Neural cell (in vitro differentiated cells): ENCODE results near the gene MAP3K14. TPM values are rescaled to one million over a fixed set of nuclear protein-coding genes. Genes with fewer than 3 reads are reported as not detected.

Experiments used
- H2AFZ ChIP-seq: fragments of 200-600, 300-800 bp; sonication (generic), shearing (Covaris generic); 2 replicates; pipeline ENCODE4 v1.6.0; 2014; ENCODE audit warnings: low read depth, mild to moderate bottlenecking, antibody characterized with exemption, low read length, moderate library complexity
- H3F3A ChIP-seq: fragments of 200-600 bp; shearing (Covaris generic); 2 replicates; pipeline ENCODE4 v1.6.1; 2016; ENCODE audit warnings: mild to moderate bottlenecking, moderate library complexity, mixed read lengths, antibody characterized with exemption, low read length; ENCODE audit not compliant: insufficient read depth, poor library complexity, severe bottlenecking
- H3K27ac ChIP-seq: fragments of 200-600, 300-800 bp; sonication (generic), shearing (Covaris generic); 2 replicates; pipeline ENCODE4 v1.5.1; 2014; ENCODE audit warnings: mild to moderate bottlenecking, low read length, moderate library complexity
- H3K27me3 ChIP-seq: fragments of 300-800, 200-600 bp; sonication (generic), shearing (Covaris generic); 2 replicates; pipeline ENCODE4 v1.6.0; 2014; ENCODE audit warnings: mild to moderate bottlenecking, low read depth, low read length, moderate library complexity; ENCODE audit not compliant: insufficient read depth
- H3K36me3 ChIP-seq: fragments of 300-800, 200-600 bp; sonication (generic), shearing (Covaris generic); 2 replicates; pipeline ENCODE4 v1.5.1; 2014; ENCODE audit warnings: mild to moderate bottlenecking, antibody characterized with exemption, low read length, moderate library complexity; ENCODE audit not compliant: insufficient read depth
- H3K4me2 ChIP-seq: fragments of 300-800, 200-600 bp; sonication (generic), shearing (Covaris generic); 2 replicates; pipeline ENCODE4 v1.6.0; 2014; ENCODE audit warnings: mild to moderate bottlenecking, low read length
- H3K4me3 ChIP-seq: fragments of 300-800, 200-600 bp; sonication (generic), shearing (Covaris generic); 2 replicates; pipeline ENCODE4 v1.5.1; 2014; ENCODE audit warnings: mild to moderate bottlenecking, low read length, moderate library complexity
- H3K79me2 ChIP-seq: fragments of 200-600 bp; shearing (Covaris generic); replicated peaks from 2 replicates; pipeline ENCODE4 v1.6.0; 2014; ENCODE audit warnings: mild to moderate bottlenecking, low read length, moderate library complexity; ENCODE audit not compliant: insufficient read depth
- H3K9ac ChIP-seq: fragments of 300-800, 200-600 bp; sonication (generic), shearing (Covaris generic); 2 replicates; pipeline ENCODE4 v1.6.1; 2016; ENCODE audit warnings: mild to moderate bottlenecking, low read length, mixed read lengths
- H3K9me2 ChIP-seq: fragments of 200-600 bp; shearing (Covaris generic); 2 replicates; pipeline ENCODE4 v1.6.1; 2016; ENCODE audit warnings: mild to moderate bottlenecking, low read length, mixed read lengths; ENCODE audit not compliant: insufficient read depth
- H3K9me3 ChIP-seq: fragments of 200-600, 300-800 bp; sonication (generic), shearing (Covaris generic); 2 replicates; pipeline ENCODE4 v1.6.1; 2016; ENCODE audit warnings: mild to moderate bottlenecking, mixed run types, low read length, moderate library complexity, mixed read lengths
- H4K20me1 ChIP-seq: fragments of 200-600 bp; shearing (Covaris generic); 2 replicates; pipeline ENCODE4 v1.6.1; 2016; ENCODE audit warnings: mild to moderate bottlenecking, mixed run types; ENCODE audit not compliant: insufficient read depth
- EP300 ChIP-seq: fragments of 450-650 bp; conservative IDR thresholded peaks from 2 replicates; pipeline ENCODE4 v1.6.1; 2014; ENCODE audit warnings: antibody characterized with exemption, mild to moderate bottlenecking, moderate library complexity; ENCODE audit not compliant: poor library complexity, severe bottlenecking
- EZH2 ChIP-seq: fragments of 200-600, 300-800 bp; shearing (Covaris generic), sonication (generic); IDR thresholded peaks from 2 replicates; pipeline ENCODE4 v1.6.1; 2014; ENCODE audit warnings: antibody characterized with exemption, low read length, borderline replicate concordance, mild to moderate bottlenecking; ENCODE audit not compliant: insufficient read depth, poor library complexity, severe bottlenecking
- MXI1 ChIP-seq: fragments of 450-650 bp; conservative IDR thresholded peaks from 2 replicates; pipeline ENCODE4 v1.6.1; 2014; ENCODE audit warnings: antibody characterized with exemption, mild to moderate bottlenecking; ENCODE audit not compliant: poor library complexity, severe bottlenecking
- POLR2AphosphoS5 ChIP-seq: IDR thresholded peaks from 2 replicates; pipeline ENCODE4 v1.6.1; 2012
- RAD21 ChIP-seq: fragments of 450-650 bp; conservative IDR thresholded peaks from 2 replicates; pipeline ENCODE4 v1.6.1; 2014; ENCODE audit warnings: antibody characterized with exemption, mild to moderate bottlenecking, moderate library complexity
- REST ChIP-seq: IDR thresholded peaks from 2 replicates; pipeline ENCODE4 v1.6.1; 2012; ENCODE audit warnings: borderline replicate concordance
- SMC3 ChIP-seq: fragments of 450-650 bp; conservative IDR thresholded peaks from 2 replicates; pipeline ENCODE4 v1.6.1; 2014; ENCODE audit warnings: antibody characterized with exemption, mild to moderate bottlenecking, moderate library complexity; ENCODE audit not compliant: poor library complexity
- TAF1 ChIP-seq: IDR thresholded peaks from 2 replicates; pipeline ENCODE4 v1.6.1; 2012; ENCODE audit warnings: low read depth
- polyA plus RNA-seq: library from polyadenylated mRNA; depleted of rRNA; stranded (reverse); fragments of >200 nt; gene quantifications from 2 replicates; pipeline ENCODE4 v1.2.3, GENCODE V29; 2014
- TF ChIP-seq, protein P1 (sequence below): fragments of 450-650 bp; IDR thresholded peaks from 2 replicates; pipeline ENCODE4 v1.5.1; 2014; ENCODE audit warnings: antibody characterized with exemption, mild to moderate bottlenecking, moderate library complexity; ENCODE audit not compliant: poor library complexity, severe bottlenecking

Gene MAP3K14
- polyA plus RNA-seq, 1 donor from 2014 or later, result 6.7 TPM

DNA sequence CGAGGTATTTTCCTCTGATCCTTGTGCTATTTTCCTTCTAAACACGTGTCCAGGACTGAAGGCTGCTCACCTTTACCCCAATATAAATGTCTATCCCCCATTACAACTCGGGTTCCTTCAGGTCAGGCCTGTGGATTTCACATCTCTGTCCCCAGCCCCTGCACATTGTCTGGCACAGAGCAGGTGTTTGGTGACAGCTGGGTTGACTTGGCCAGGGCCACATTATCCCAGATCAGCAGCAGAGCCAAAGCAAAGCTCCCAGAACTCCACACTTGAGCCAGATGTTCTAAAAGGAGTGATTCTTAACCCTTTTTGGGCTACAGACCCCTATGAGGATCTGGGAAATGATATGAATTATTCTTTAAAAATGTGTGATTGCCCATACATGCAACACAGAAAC, 36.9 kb downstream of the MAP3K14 start:
- no peak for TF ChIP-seq REST
- TF ChIP-seq POLR2AphosphoS5, result no peak
- TF ChIP-seq, protein P1, sequence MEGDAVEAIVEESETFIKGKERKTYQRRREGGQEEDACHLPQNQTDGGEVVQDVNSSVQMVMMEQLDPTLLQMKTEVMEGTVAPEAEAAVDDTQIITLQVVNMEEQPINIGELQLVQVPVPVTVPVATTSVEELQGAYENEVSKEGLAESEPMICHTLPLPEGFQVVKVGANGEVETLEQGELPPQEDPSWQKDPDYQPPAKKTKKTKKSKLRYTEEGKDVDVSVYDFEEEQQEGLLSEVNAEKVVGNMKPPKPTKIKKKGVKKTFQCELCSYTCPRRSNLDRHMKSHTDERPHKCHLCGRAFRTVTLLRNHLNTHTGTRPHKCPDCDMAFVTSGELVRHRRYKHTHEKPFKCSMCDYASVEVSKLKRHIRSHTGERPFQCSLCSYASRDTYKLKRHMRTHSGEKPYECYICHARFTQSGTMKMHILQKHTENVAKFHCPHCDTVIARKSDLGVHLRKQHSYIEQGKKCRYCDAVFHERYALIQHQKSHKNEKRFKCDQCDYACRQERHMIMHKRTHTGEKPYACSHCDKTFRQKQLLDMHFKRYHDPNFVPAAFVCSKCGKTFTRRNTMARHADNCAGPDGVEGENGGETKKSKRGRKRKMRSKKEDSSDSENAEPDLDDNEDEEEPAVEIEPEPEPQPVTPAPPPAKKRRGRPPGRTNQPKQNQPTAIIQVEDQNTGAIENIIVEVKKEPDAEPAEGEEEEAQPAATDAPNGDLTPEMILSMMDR, result no peak
- TF ChIP-seq RAD21, result no peak
- TF ChIP-seq TAF1, result no peak
- no peak for TF ChIP-seq MXI1
- TF ChIP-seq EP300, result no peak
- no peak for TF ChIP-seq SMC3
- no peak for TF ChIP-seq EZH2
- H3K9me2 ChIP-seq, result no peaks in the 10 kb centered on the region
- H3K9ac ChIP-seq, result no peak overlapping the region
- H3K79me2 ChIP-seq, result no peaks in the 10 kb centered on the region
- H3K27me3 ChIP-seq, result no peaks in the 10 kb centered on the region
- no peaks in the 10 kb centered on the region for H3K36me3 ChIP-seq
- no peaks in the 10 kb centered on the region for H4K20me1 ChIP-seq
- no peak overlapping the region for H3K27ac ChIP-seq
- no peak overlapping the region for H3K4me2 ChIP-seq
- H3K9me3 ChIP-seq, result no peaks in the 10 kb centered on the region
- H3K4me3 ChIP-seq, result no peak overlapping the region
- peaks cover 4% of the 10 kb centered on the region for H3F3A ChIP-seq
- no peak overlapping the region for H2AFZ ChIP-seq

DNA sequence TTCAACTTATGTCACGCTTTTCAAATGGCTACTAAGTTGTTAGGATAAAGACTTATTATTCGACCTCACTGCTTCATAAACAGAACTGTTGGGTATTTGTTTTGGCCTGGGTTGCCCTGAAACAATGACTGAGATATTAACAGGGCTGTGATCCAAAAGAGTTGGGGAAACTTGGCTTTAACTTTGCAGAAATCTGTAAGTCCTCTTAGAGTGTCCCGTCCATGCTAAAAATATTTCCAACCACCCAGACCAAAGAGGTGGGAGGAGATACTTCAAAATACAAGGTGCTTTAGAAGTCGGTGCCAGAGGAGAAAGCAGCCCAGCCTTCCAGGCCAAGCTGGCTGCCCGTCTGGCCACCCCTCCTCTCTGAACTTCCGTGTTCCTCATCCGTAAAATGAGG, 38.8 kb downstream of the MAP3K14 start:
- no peaks in the 10 kb centered on the region for H3K27me3 ChIP-seq
- H4K20me1 ChIP-seq, result no peaks in the 10 kb centered on the region
- TF ChIP-seq, protein P1, result no peak
- TF ChIP-seq RAD21 (no peak), REST (no peak), MXI1 (no peak), SMC3 (no peak), EZH2 (no peak), EP300 (no peak), TAF1 (no peak), POLR2AphosphoS5 (no peak)
- no peak overlapping the region for H3K4me2 ChIP-seq
- H3K36me3 ChIP-seq, result no peaks in the 10 kb centered on the region
- H3K9me3 ChIP-seq, result no peaks in the 10 kb centered on the region
- no peaks in the 10 kb centered on the region for H3K9me2 ChIP-seq
- no peak overlapping the region for H2AFZ ChIP-seq
- H3K27ac ChIP-seq, result no peak overlapping the region
- no peaks in the 10 kb centered on the region for H3K79me2 ChIP-seq
- no peak overlapping the region for H3K4me3 ChIP-seq
- H3F3A ChIP-seq, result peaks cover 4% of the 10 kb centered on the region
- H3K9ac ChIP-seq, result no peak overlapping the region
